Measurements from ENCODE around the gene UBA3. TPM values are rescaled to one million over a fixed set of nuclear protein-coding genes. Genes with fewer than 3 reads are reported as not detected.

Gene UBA3
- total RNA-seq, 1 experiment from 2014 or later, result 45.6 TPM

GRCh38 chr3:69084326-69085167 lies 4.4 kb upstream of the UBA3 start, which contains the start of gene ARL6IP5:
Gene ARL6IP5 (plus strand): TSS chr3:69084937. CDS start chr3:69085048, 111 bp downstream.
- Histone ChIP-seq H3K4me2 (ENCODE audit: low read length) (peak within 1 kb of the TSS; percentile 85), H3K27ac (ENCODE audit: low read depth, low read length) (peak within 1 kb of the TSS; percentile 70), H3K79me2 (ENCODE audit: insufficient read depth, low read length) (peaks cover 40% of the 10 kb centered on the region), H3K9me2 (ENCODE audit: insufficient read depth) (no peaks in the 10 kb centered on the region), H3K4me3 (replicated peaks in 1 of 2; ENCODE audit: low read depth in 1 of 2, low read length in 2 of 2) (peak within 1 kb of the TSS; percentile 80 to 84), H3K36me3 (ENCODE audit: control insufficient read depth in 1 of 2, insufficient read depth in 2 of 2, low read length in 2 of 2) (no peaks in the 10 kb centered on the region), H3K9ac (ENCODE audit: low read length) (peak within 1 kb of the TSS; percentile 77), H4K20me1 (ENCODE audit: insufficient read depth) (no peaks in the 10 kb centered on the region), H2AFZ (ENCODE audit: low read depth, low read length, poor library complexity, severe bottlenecking) (peak within 1 kb of the TSS; percentile 62), H3K27me3 (ENCODE audit: insufficient read depth, low read length) (no peaks in the 10 kb centered on the region), H3K4me1 (ENCODE audit: control insufficient read depth in 1 of 2, insufficient read depth in 2 of 2, low read length in 2 of 2) (peaks cover 35 to 76% of the 10 kb centered on the region in 2 experiments), H3K9me3 (ENCODE audit: control insufficient read depth in 1 of 2, insufficient read depth in 1 of 2, low read depth in 1 of 2, low read length in 2 of 2) (no peaks in the 10 kb centered on the region)
- ChIA-PET RAD21 (ENCODE audit: low non-redundant PET in 1 of 2, low total read pairs in 2 of 2, uncharacterized antibody in 2 of 2, unreplicated experiment in 2 of 2) (no interaction called here), CTCF (interaction anchor here (0.6 kb wide), 1 partner anchor 101 kb away, joined by 3 read pairs; no protein-coding TSS in a partner anchor), POLR2A (interaction anchor here (1.8 kb wide), 1 partner anchor 32 kb away, joined by 5 read pairs; no protein-coding TSS in a partner anchor)
- ATAC-seq, result peak; percentile 68
- DNase-seq (ENCODE audit: low read depth, low spot score), result peak; percentile 87
- intact Hi-C loops (cut with micrococcal nuclease), result no loop called here
- no TSS peak for BruUV-seq (replicated peaks)
- TF ChIP-seq CBX3 (IDR thresholded peaks at IDR 0.05; ENCODE audit: low read depth), result peak; percentile 87
- TF ChIP-seq POLR2A (IDR thresholded peaks at IDR 0.05; ENCODE audit: borderline replicate concordance, extremely low read depth, insufficient read depth, insufficient read length), result no peak
- TF ChIP-seq TCF7L2 (IDR thresholded peaks at IDR 0.05; ENCODE audit: borderline replicate concordance, extremely low read depth, insufficient read depth, insufficient read length), result peak; percentile 80
- no peak for TF ChIP-seq ZNF274 (IDR thresholded peaks at IDR 0.05; ENCODE audit: low read depth, low read length)
- peak; percentile 42; the same call in 1 of the 2 replicates for TF ChIP-seq JUND (IDR thresholded peaks at IDR 0.05)
- no peak for TF ChIP-seq ZBTB33 (IDR thresholded peaks at IDR 0.05; ENCODE audit: extremely low read depth, insufficient replicate concordance, low read length)
- TF ChIP-seq REST (IDR thresholded peaks at IDR 0.05; ENCODE audit: low read depth), result no peak
- no peak for TF ChIP-seq SRF (IDR thresholded peaks at IDR 0.05; ENCODE audit: low read depth)
- TF ChIP-seq CEBPB (IDR thresholded peaks at IDR 0.05; ENCODE audit: low read depth), result peak; percentile 29; the same call in 1 of the 2 replicates
- TF ChIP-seq EZH2phosphoT487 (IDR thresholded peaks at IDR 0.05; ENCODE audit: borderline replicate concordance), result no peak
- TF ChIP-seq RAD21 (IDR thresholded peaks at IDR 0.05; ENCODE audit: low read depth), result no peak
- 0 out of 2 replicates have a peak, but pooled peaks have one; percentile 51 for TF ChIP-seq EGR1 (IDR thresholded peaks at IDR 0.05; ENCODE audit: low read depth)
- no peak for TF ChIP-seq ZFX (IDR thresholded peaks at IDR 0.05)
- TF ChIP-seq YY1 (IDR thresholded peaks at IDR 0.05; ENCODE audit: extremely low read depth, insufficient replicate concordance, low read depth, low read length), result peak; percentile 61
- peak; percentile 89 for TF ChIP-seq SP1 (IDR thresholded peaks at IDR 0.05; ENCODE audit: low read depth)
- TF ChIP-seq SIN3A (IDR thresholded peaks at IDR 0.05; ENCODE audit: low read depth), result peak; percentile 95
- TF ChIP-seq CTCF (IDR thresholded peaks at IDR 0.05 in 2 of 3, conservative IDR thresholded peaks at IDR 0.05 in 1 of 3; ENCODE audit: borderline replicate concordance in 1 of 3, insufficient read depth in 1 of 3, low read depth in 2 of 3, low read length in 2 of 3), result no peak
- TF ChIP-seq EZH2 (IDR thresholded peaks at IDR 0.05), result no peak
- TF ChIP-seq ELF1 (IDR thresholded peaks at IDR 0.05; ENCODE audit: borderline replicate concordance, low read depth), result no peak; the same call in 1 of the 2 replicates
- peak; percentile 36 for TF ChIP-seq FOSL1 (IDR thresholded peaks at IDR 0.05; ENCODE audit: low read depth)

All from HCT116 (cell line).